Panc1 (cell line): ENCODE results near the gene SLC6A7. TPM values are rescaled to one million over a fixed set of nuclear protein-coding genes. Genes with fewer than 3 reads are reported as not detected.
A peak's percentile ranks its signal among the peaks of the same experiment; 100 is the strongest.

Experiments used
- ATAC-seq: fragments of 200-7000 bp; cut with Tn5 transposase; 2 replicates; pipeline ENCODE4 v1.9.1; 2020; ENCODE audit warnings: mild to moderate bottlenecking, moderate library complexity
- BruUV-seq: library from RNA; stranded (reverse); fragments of 400-500 nt; replicated peaks from 2 replicates; lab custom pipeline; 2021; lab: Mats Ljungman, UMichigan
- CTCF ChIA-PET: fragments of 300-600 bp; sonication (Branson Sonifier 250); formaldehyde crosslinking; loops from one replicate; lab custom pipeline; 2022; ENCODE audit warnings: antibody characterized with exemption; lab: Charles Lee
- POLR2A ChIA-PET: fragments of 300-600 bp; sonication (Branson Sonifier 250); formaldehyde crosslinking; loops from one replicate; lab custom pipeline; 2022; ENCODE audit warnings: antibody characterized with exemption; lab: Charles Lee
- DNase-seq: peaks from one replicate; pipeline ENCODE4 v3.0.0-alpha.2; 2010; ENCODE audit warnings: low read depth, low spot score
- H3K27ac ChIP-seq: 2 replicates; pipeline ENCODE4 v1.5.1; 2011; ENCODE audit warnings: mild to moderate bottlenecking, low read length, inconsistent platforms
- H3K27me3 ChIP-seq: fragments of 200-500 bp; sonication (Bioruptor generic); 2 replicates; pipeline ENCODE4 v1.6.0; 2014; ENCODE audit warnings: low read length, inconsistent platforms; ENCODE audit not compliant: control insufficient read depth, insufficient read depth
- H3K36me3 ChIP-seq: fragments of 200-500 bp; sonication (Bioruptor generic); 2 replicates; pipeline ENCODE4 v1.5.1; 2014; ENCODE audit warnings: inconsistent platforms, mild to moderate bottlenecking, low read length, moderate library complexity; ENCODE audit not compliant: control insufficient read depth, insufficient read depth
- H3K4me1 ChIP-seq: 2 replicates; pipeline ENCODE4 v1.5.1; 2011; ENCODE audit warnings: inconsistent platforms, mild to moderate bottlenecking, low read length, moderate library complexity; ENCODE audit not compliant: control insufficient read depth, insufficient read depth
- H3K4me3 ChIP-seq, 2 experiments: 2 replicates each; pipeline ENCODE4 v1.5.1; 2011 to 2012; ENCODE audit warnings: low read depth in 2 of 2, low read length in 2 of 2, mild to moderate bottlenecking in 2 of 2, inconsistent platforms in 1 of 2, moderate library complexity in 1 of 2
- H3K9me3 ChIP-seq: fragments of 200-500 bp; sonication (Bioruptor generic); 2 replicates; pipeline ENCODE4 v1.5.1; 2014; ENCODE audit warnings: low read depth, mild to moderate bottlenecking, inconsistent platforms, low read length, moderate library complexity; ENCODE audit not compliant: control insufficient read depth, insufficient read depth
- POLR2AphosphoS5 ChIP-seq: IDR thresholded peaks from 2 replicates; pipeline ENCODE4 v1.6.1; 2012; ENCODE audit warnings: mild to moderate bottlenecking, low read depth, low read length, moderate library complexity
- SIN3A ChIP-seq: IDR thresholded peaks from 2 replicates; pipeline ENCODE4 v1.6.1; 2012; ENCODE audit warnings: low read depth, mild to moderate bottlenecking, low read length, moderate library complexity, borderline replicate concordance; ENCODE audit not compliant: insufficient read depth
- TCF7L2 ChIP-seq: IDR thresholded peaks from 2 replicates; pipeline ENCODE4 v1.6.1; 2011; ENCODE audit warnings: mild to moderate bottlenecking, low read depth, low read length, inconsistent platforms
- in situ Hi-C: cut with HindIII; loops from 2 replicates; pipeline ENCODE4 v1.10.0; 2016; ENCODE audit warnings: low sequenced_read_pairs, low pct_unique_long_range_greater_than_20kb
- intact Hi-C: fragments of 100-400 bp; cut with micrococcal nuclease; formaldehyde crosslinking; loops from one replicate; pipeline ENCODE4 v1.10.0; 2022; ENCODE audit not compliant: unreplicated experiment
- total RNA-seq: library from RNA; stranded (reverse); gene quantifications from one replicate; pipeline ENCODE4 v1.2.1, GENCODE V29; 2021; ENCODE audit not compliant: unreplicated experiment
- TF ChIP-seq, protein P1 (sequence below), 2 experiments: IDR thresholded peaks; 2 replicates each; pipeline ENCODE4 v1.6.1; 2011 to 2012; ENCODE audit warnings: low read depth in 2 of 2, control low read depth in 1 of 2, low read length in 1 of 2, mild to moderate bottlenecking in 1 of 2, moderate library complexity in 1 of 2; ENCODE audit not compliant: insufficient read depth in 1 of 2
- TF ChIP-seq, protein P2 (sequence below): fragments of 450-650 bp; IDR thresholded peaks from 2 replicates; pipeline ENCODE4 v1.5.1; 2017; ENCODE audit warnings: mild to moderate bottlenecking

The SLC6A7 gene
- total RNA-seq, 1 experiment from 2014 or later, result not detected

DNA sequence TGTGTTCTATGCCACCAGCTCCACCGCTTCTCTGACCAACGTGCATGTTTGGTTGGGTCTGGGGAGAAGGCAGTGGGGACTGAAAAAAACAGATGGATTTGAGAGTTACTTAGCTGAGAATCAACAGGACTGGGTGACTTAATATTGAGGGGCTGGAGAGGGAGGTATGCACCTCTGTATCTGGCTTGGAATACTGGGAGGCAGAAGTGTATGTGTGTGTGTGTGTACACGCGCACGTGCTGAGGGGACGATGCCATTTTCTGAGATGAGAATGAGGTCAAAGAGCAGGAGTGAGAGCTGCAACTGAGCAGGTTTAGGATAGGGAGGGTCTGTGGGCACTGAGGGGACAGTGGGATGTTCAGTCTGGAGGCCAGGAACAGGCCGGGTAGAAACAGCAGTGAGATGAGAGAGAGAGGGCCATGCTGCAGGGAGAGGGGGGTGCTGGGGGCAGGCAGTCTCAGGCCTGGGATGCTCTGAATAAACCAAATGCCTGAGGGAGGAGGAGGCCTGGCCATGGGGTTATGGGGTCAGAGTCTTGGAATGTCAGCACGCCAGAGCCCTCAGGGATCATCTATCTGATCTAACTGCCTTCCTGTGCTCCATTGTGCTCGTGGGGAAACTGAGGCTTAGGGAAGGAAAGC, 48.2 kb upstream of the SLC6A7 start:
- 0 out of 2 replicates have a peak, but pooled peaks have one; percentile 19 for ATAC-seq
- Histone ChIP-seq H3K4me3 (no peak overlapping the region), H3K27me3 (no peaks in the 10 kb centered on the region), H3K9me3 (no peaks in the 10 kb centered on the region), H3K4me1 (peaks cover 32% of the 10 kb centered on the region), H3K36me3 (no peaks in the 10 kb centered on the region), H3K27ac (no peak overlapping the region; the same call in 1 of the 2 replicates)
- ChIA-PET POLR2A (no interaction called here), CTCF (no interaction called here)
- in situ Hi-C loops, result no loop called here
- no TSS peak for BruUV-seq
- TF ChIP-seq, protein P1, sequence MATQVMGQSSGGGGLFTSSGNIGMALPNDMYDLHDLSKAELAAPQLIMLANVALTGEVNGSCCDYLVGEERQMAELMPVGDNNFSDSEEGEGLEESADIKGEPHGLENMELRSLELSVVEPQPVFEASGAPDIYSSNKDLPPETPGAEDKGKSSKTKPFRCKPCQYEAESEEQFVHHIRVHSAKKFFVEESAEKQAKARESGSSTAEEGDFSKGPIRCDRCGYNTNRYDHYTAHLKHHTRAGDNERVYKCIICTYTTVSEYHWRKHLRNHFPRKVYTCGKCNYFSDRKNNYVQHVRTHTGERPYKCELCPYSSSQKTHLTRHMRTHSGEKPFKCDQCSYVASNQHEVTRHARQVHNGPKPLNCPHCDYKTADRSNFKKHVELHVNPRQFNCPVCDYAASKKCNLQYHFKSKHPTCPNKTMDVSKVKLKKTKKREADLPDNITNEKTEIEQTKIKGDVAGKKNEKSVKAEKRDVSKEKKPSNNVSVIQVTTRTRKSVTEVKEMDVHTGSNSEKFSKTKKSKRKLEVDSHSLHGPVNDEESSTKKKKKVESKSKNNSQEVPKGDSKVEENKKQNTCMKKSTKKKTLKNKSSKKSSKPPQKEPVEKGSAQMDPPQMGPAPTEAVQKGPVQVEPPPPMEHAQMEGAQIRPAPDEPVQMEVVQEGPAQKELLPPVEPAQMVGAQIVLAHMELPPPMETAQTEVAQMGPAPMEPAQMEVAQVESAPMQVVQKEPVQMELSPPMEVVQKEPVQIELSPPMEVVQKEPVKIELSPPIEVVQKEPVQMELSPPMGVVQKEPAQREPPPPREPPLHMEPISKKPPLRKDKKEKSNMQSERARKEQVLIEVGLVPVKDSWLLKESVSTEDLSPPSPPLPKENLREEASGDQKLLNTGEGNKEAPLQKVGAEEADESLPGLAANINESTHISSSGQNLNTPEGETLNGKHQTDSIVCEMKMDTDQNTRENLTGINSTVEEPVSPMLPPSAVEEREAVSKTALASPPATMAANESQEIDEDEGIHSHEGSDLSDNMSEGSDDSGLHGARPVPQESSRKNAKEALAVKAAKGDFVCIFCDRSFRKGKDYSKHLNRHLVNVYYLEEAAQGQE (IDR thresholded peaks at IDR 0.05; ENCODE audit: insufficient read depth in 1 of 2, low read depth in 2 of 2, low read length in 1 of 2), result no peak
- TF ChIP-seq, protein P2, sequence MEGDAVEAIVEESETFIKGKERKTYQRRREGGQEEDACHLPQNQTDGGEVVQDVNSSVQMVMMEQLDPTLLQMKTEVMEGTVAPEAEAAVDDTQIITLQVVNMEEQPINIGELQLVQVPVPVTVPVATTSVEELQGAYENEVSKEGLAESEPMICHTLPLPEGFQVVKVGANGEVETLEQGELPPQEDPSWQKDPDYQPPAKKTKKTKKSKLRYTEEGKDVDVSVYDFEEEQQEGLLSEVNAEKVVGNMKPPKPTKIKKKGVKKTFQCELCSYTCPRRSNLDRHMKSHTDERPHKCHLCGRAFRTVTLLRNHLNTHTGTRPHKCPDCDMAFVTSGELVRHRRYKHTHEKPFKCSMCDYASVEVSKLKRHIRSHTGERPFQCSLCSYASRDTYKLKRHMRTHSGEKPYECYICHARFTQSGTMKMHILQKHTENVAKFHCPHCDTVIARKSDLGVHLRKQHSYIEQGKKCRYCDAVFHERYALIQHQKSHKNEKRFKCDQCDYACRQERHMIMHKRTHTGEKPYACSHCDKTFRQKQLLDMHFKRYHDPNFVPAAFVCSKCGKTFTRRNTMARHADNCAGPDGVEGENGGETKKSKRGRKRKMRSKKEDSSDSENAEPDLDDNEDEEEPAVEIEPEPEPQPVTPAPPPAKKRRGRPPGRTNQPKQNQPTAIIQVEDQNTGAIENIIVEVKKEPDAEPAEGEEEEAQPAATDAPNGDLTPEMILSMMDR, result no peak
- TF ChIP-seq TCF7L2 (no peak), POLR2AphosphoS5 (no peak), SIN3A (no peak)
- DNase-seq, result no peak
- intact Hi-C loops, result no loop called here

DNA sequence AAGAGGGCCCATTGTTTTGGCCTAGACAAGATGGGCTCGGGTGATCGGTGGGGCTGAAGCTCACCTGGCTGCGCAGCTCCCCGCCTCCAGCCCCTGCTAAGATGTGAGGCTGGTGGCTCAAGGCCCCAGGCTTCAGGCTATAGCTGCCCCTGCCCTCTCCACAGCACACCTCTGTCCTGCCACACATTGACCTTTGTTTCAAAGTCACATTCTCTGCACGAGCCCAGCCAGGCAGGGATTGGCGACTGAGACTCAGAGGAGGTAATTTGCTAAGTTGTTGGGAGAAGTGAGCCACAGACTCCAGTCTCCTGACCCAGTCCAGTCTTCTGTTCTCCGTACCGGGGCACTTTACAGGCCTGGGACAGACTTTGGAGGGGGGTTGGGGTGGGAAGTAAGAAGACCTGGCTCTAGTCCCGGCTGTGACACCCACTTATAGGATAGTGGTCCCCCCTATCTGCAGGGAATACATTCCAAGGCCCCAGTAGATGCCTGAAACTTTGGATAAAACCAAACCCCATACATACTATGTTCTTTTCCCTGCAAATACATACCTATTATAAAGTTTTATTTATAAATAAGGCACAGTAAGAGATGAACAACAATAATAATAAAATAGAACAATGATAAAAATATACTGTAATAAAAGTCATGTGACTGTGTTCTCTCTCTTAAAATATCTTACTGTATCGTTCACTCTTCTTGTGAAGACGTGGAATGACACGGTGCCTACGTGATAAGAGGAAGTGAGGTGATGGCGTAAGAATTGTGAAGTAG, 47.5 kb upstream of the SLC6A7 start:
- no peaks in the 10 kb centered on the region for H3K36me3 ChIP-seq
- H3K27me3 ChIP-seq, result no peaks in the 10 kb centered on the region
- CTCF ChIA-PET, result no interaction called here
- intact Hi-C loops (no loop called here), in situ Hi-C loops (no loop called here)
- no TSS peak for BruUV-seq
- no peaks in the 10 kb centered on the region for H3K9me3 ChIP-seq
- ATAC-seq (no peak), DNase-seq (no peak)
- no peak overlapping the region; the same call in 1 of the 2 replicates for H3K27ac ChIP-seq
- TF ChIP-seq TCF7L2 (no peak), POLR2AphosphoS5 (no peak), SIN3A (no peak)
- TF ChIP-seq, protein P2, result no peak
- TF ChIP-seq, protein P1 (IDR thresholded peaks at IDR 0.05; ENCODE audit: insufficient read depth in 1 of 2, low read depth in 2 of 2, low read length in 1 of 2), result no peak
- H3K4me3 ChIP-seq, result no peak overlapping the region
- H3K4me1 ChIP-seq, result peaks cover 28% of the 10 kb centered on the region
- POLR2A ChIA-PET, result no interaction called here
